NT2/D1 (cell line): Measurements from ENCODE around the gene IL7R.

Experiments
- SUZ12 ChIP-seq: IDR thresholded peaks from 2 replicates; pipeline ENCODE4 v1.6.1; 2011; ENCODE audit not compliant: insufficient read length, insufficient read depth; ENCODE audit errors: extremely low read depth
- YY1 ChIP-seq: IDR thresholded peaks from 2 replicates; pipeline ENCODE4 v1.6.1; 2011; ENCODE audit not compliant: insufficient read length, insufficient read depth
- ZNF274 ChIP-seq: IDR thresholded peaks from 2 replicates; pipeline ENCODE4 v1.6.1; 2011; ENCODE audit warnings: mild to moderate bottlenecking, low read depth, low read length

GRCh38 chr5:35867998-35868397 lies 11.3 kb downstream of the IL7R start:
- TF ChIP-seq ZNF274: no peak
- TF ChIP-seq YY1: no peak
- no peak for TF ChIP-seq SUZ12
